ENCODE data around the gene GABRR3.

The GABRR3 gene

GRCh38 chr3:97954228-97954827 lies 80.8 kb downstream of the GABRR3 start:
- no peak for DNase-seq

- no peak for DNase-seq
Measured at GRCh38 chr3:97952872-97953271, 82.2 kb downstream of the GABRR3 start.

DNA sequence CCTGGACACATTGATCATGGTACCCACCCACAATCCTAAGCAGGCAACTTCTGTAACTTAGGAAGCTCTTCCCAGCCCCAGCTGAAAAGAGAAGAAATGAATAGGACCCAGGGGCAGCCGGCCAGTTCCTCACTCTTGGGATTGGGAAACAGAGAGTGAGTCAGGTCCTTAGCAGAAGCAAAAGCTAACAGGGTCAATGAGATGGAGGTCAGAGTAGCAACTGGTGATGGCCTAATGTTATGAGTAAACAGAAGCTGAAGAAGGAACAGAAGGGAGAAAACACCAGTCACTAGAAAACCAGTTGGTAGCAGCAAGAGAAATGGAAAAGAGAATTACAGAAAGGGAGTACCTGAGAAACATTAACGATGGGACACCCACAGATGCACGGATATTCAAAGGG lies 82.8 kb downstream of the GABRR3 start:
- no peak for DNase-seq

DNA sequence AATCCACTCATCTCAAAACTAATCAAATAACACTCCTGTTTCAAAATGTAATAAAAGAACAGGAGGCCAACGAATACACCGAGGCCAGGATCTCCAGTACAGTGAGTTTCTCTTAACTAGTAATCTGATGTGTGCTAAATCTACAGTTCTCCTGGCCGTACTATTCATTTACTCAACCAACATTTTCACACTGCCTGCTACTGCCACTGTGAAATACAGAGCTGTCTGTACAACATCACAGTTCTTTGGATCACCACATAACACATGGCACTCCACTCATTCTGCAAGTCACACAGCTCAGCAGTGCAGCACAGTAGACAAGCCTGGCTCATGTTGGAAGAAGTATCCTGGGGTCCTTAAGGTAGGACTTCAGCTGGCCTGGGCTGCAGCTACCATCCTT lies 84.8 kb downstream of the GABRR3 start:
- no peak for DNase-seq

- no peak for DNase-seq
Measured at GRCh38 chr3:97949743-97950142, 85.4 kb downstream of the GABRR3 start.

DNA sequence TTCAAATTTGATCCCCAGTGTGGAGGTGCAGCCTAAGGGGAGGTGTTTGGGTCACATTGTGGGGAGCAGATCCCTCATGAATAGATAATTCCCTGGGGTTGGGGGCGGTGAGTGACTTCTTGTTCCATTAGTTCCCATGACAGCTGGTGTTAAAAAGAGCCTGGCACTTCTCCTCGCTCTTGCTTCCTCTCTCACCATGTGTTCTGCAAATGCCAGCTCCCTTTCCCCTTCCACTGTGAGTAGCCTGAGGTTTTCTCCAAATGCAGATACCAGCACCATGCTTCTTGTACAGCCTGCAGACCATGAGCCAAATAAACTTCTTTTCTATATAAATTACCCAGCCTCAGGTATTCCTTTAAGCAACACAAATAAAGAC lies 86.0 kb downstream of the GABRR3 start:
- DNase-seq = no peak

DNA sequence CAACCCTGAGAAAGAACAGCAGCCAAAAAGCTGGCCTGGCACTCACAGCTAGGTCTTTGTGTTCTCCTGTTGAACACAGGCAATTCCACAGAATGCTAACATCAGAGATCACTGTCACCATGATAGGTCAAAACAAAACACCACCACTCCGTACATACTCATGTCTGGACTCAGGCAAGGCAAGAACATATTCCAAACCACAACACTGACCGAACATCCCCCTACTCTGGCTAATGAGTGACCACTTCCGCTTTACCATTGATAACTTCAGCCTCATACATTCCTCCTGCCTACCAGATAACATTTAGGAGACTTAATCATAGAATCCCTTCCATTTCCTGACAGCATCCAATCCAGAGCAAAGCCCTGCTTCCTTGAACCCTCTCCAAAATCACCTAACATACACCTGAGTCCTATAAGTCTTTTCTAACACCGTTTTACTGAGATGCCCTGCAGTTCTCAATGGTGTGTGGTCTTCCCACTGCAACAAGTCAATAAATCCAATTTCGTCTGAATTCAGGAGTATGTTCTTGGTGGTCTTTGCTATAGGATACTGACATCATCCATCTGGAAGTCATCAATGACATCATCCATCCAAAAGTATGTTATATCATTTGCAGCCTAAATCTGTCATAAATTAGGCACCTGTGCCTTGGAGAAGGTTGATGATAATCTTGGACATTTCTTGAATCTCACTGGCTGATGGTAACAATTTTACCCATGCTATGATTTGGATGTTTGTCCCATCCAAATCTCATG lies 86.6 kb downstream of the GABRR3 start:
- DNase-seq = no peak

- DNase-seq = no peak
Measured at GRCh38 chr3:97942801-97943546, 92.1 kb downstream of the GABRR3 start.

DNA sequence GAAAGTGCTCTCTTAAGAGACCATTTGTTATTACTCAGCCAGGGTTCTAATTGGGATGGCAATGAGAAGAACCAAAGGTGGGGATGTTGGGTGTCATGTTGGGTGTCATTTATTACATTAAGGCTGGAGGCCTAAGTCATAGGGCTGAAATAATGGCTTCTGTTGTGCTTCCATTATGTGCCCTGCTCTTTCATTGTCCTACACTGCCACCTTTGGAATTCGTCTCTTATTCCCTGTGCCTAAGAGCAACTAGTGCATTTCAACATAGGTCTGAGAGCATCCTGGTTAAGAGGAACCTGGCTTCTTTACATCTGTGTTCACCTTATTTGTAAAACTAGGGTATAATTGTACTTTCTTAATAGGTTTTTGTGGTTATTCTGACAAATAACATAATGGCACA lies 95.1 kb downstream of the GABRR3 start:
- no peak for DNase-seq

DNA sequence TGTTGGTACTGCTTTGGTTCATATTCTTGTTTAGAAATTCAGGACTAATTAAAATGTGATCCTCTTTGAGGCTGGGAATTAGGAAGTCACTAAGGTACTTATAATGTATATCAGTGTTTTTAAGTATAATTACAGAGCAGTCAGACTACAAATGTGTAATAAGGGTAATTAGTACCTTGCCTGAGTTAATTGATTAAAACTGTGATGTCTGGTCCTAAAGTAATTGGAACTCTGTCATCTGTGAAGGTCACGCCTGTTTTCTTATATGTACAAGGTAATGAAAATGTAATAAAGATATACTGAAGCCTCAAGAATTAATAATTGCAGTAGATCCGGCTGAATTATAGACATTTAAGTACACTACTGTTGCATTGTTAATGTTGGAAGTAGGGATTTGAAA lies 95.7 kb downstream of the GABRR3 start:
- no peak for DNase-seq

- DNase-seq = no peak
Measured at GRCh38 chr3:97938444-97938843, 96.7 kb downstream of the GABRR3 start.

DNA sequence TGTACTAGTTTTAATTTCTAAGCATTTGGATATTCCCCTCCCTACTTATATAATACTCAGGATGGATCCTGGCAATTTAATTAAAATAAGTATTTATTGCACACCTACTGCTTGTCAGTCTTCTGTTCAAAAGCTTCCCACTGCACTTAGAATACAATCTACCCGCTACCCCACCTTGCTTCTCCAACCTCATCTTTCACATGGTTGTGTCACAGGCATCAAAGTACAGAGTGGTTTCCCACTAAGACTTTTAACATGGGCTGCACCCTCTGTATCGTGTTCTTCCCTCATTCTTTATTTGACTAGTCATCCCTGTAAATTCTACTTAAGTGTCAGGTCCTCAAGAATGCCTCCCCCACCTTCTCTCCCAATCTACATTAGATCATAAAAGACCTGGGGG lies 97.9 kb downstream of the GABRR3 start:
- no peak for DNase-seq

- no peak for DNase-seq
Measured at GRCh38 chr3:97935842-97936241, 99.3 kb downstream of the GABRR3 start.
